ENCODE data around the gene SBF1. TPM values are rescaled to one million over a fixed set of nuclear protein-coding genes. Genes with fewer than 3 reads are reported as not detected.

SBF1 gene
- total RNA-seq, 1 donor from 2014 or later: 73.4 TPM

- no peak for ATAC-seq
Observed at GRCh38 chr22:50473855-50474671, 772 bp downstream of the SBF1 start.

GRCh38 chr22:50473088-50473487 lies 1.7 kb downstream of the SBF1 start:
- DNase-seq (ENCODE audit: low spot score) (no peak), ATAC-seq (no peak)
- intact Hi-C loops (cut with DNase I): no loop called here

More at GRCh38 chr22:50473855-50474671, 772 bp downstream of the SBF1 start:
- intact Hi-C loops (cut with DNase I): no loop called here
- DNase-seq (ENCODE audit: low spot score): no peak

- DNase-seq (ENCODE audit: low spot score) (no peak), ATAC-seq (no peak)
- intact Hi-C loops (cut with DNase I): no loop called here
Observed at GRCh38 chr22:50471962-50472361, 2.9 kb downstream of the SBF1 start.

- intact Hi-C loops (cut with DNase I): no loop called here
- DNase-seq (ENCODE audit: low spot score): no peak
- no peak for ATAC-seq
Observed at GRCh38 chr22:50471197-50471847, 3.5 kb downstream of the SBF1 start.

GRCh38 chr22:50470491-50470890 lies 4.3 kb downstream of the SBF1 start:
- intact Hi-C loops (cut with DNase I): no loop called here
- ATAC-seq (no peak), DNase-seq (ENCODE audit: low spot score) (no peak)

GRCh38 chr22:50469377-50470305 lies 5.2 kb downstream of the SBF1 start:
- intact Hi-C loops (cut with DNase I): no loop called here
- DNase-seq (ENCODE audit: low spot score) (no peak), ATAC-seq (peak; percentile 46)

- intact Hi-C loops (cut with DNase I): no loop called here
- no peak for DNase-seq (ENCODE audit: low spot score)
Observed at GRCh38 chr22:50468626-50469025, 6.2 kb downstream of the SBF1 start.

GRCh38 chr22:50467773-50468440 lies 6.9 kb downstream of the SBF1 start:
- ATAC-seq (no peak), DNase-seq (ENCODE audit: low spot score) (no peak)
- intact Hi-C loops (cut with DNase I): no loop called here

More at GRCh38 chr22:50468626-50469025, 6.2 kb downstream of the SBF1 start:
- no peak for ATAC-seq

- intact Hi-C loops (cut with DNase I): no loop called here
- ATAC-seq (no peak), DNase-seq (ENCODE audit: low spot score) (no peak)
Observed at GRCh38 chr22:50467341-50467740, 7.5 kb downstream of the SBF1 start.

- intact Hi-C loops (cut with DNase I): no loop called here
- DNase-seq (ENCODE audit: low spot score): no peak
- no peak for ATAC-seq
Observed at GRCh38 chr22:50465066-50465930, 9.5 kb downstream of the SBF1 start.

- no peak for DNase-seq (ENCODE audit: low spot score)
- ATAC-seq: no peak
- intact Hi-C loops (cut with DNase I): no loop called here
Observed at GRCh38 chr22:50464451-50464850, 10.4 kb downstream of the SBF1 start.

GRCh38 chr22:50463188-50463900 lies 11.5 kb downstream of the SBF1 start:
- no peak for DNase-seq (ENCODE audit: low spot score)
- no peak for ATAC-seq
- intact Hi-C loops (cut with DNase I): no loop called here

- intact Hi-C loops (cut with DNase I): no loop called here
- ATAC-seq (no peak), DNase-seq (ENCODE audit: low spot score) (no peak)
Observed at GRCh38 chr22:50461979-50462540, 12.8 kb downstream of the SBF1 start.

GRCh38 chr22:50461536-50461935 lies 13.3 kb downstream of the SBF1 start:
- DNase-seq (ENCODE audit: low spot score) (no peak), ATAC-seq (no peak)
- intact Hi-C loops (cut with DNase I): no loop called here

GRCh38 chr22:50460938-50461337 lies 13.9 kb downstream of the SBF1 start:
- intact Hi-C loops (cut with DNase I): no loop called here
- ATAC-seq (no peak), DNase-seq (ENCODE audit: low spot score) (no peak)

- DNase-seq (ENCODE audit: low spot score) (no peak), ATAC-seq (no peak)
- intact Hi-C loops (cut with DNase I): no loop called here
Observed at GRCh38 chr22:50459496-50460140, 15.2 kb downstream of the SBF1 start.

- DNase-seq (ENCODE audit: low spot score): no peak
- no peak for ATAC-seq
- intact Hi-C loops (cut with DNase I): no loop called here
Observed at GRCh38 chr22:50459016-50459415, 15.8 kb downstream of the SBF1 start.

Data from sciatic nerve (tissue), 2 donors.